Dermis microvascular lymphatic vessel endothelial cell (primary cell): ENCODE results near the gene AKR7A3. TPM values are rescaled to one million over a fixed set of nuclear protein-coding genes. Genes with fewer than 3 reads are reported as not detected.

Source experiments
- DNase-seq, 2 donors: peaks; one replicate each; pipeline versions ENCODE4 v3.0.0 to v3.0.0-alpha.2; 2010; ENCODE audit warnings: low read depth in 2 of 2
- total RNA-seq: library from RNA; depleted of rRNA; stranded (reverse); fragments of >200 nt; gene quantifications from 2 replicates; pipeline ENCODE4 v1.2.1, GENCODE V29; 2014

The AKR7A3 gene
- 0.13 and 0.25 TPM in 2 replicates for total RNA-seq

DNA sequence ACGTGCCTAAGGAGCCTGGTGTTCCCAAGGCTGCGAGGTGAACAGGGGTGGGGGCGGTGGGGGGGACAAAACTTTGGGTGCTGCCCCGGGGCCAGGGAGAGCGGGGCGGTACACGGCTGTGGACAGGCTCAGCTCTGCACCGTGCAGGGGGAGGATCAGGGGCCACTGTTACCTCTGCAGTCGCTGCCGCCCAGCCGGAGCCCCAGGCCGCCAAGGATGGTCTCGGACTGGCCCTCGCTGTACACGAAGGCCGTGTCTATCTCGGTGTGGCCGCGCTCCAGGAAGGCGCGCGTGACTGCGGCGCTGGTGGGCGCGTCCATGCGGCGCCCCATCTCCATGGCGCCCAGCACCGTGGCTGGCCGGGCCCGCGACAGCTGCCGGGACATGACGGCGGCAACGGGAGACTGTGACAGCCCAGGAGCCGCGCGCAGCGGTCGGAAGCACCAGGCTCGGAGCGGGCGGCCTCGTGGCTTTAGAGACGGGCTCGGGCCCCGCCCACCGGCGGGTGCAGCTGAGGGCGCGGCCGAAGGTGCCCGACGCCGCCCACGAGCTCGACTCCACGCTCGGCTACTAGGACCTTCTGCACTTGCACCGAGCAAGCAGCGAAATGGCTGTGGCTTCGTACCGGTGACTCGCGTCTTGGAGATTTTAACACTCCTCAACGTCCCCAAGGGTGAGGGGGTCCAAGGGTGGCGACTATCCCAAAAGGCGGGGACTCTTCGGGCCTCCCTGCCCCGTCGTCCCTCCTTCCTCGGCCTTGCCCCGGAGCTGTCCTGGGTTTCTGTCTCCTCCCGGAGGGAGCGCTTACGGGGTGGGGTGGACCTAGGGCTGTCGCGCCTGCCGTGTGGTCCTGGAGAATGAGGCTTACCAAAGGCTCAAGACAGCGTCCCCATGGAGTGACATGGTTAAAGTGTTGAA lies at the start of gene AKR7A3:
AKR7A3 (minus strand) TSS at position 447 of the 918 bp plus-strand sequence; CDS start at position 386, 61 bp downstream.
- DNase-seq = peak in 1 of 2 donors; percentile 26

DNA sequence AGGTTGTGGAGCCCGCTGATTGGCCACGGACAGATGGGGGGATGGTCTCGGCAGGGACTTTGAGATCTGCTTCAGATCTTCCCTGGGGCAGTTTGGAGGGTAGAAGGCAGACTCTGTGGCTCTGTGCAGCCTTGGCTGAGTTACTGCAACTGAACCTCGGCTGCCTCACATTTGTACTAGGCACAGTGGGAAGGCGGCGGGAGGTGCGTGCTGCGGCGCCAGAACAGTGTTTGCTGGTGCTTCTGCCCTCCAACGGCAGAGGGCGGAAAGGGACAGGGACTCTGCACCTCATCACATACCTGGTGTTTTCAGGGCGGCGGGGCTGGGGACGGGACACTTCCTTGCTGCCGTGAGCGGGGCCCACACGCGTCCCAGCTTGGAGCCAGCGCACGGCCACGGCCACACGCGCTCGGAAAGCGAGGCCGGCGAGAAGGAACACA lies 49.8 kb upstream of the AKR7A3 start:
- no peak for DNase-seq

DNA sequence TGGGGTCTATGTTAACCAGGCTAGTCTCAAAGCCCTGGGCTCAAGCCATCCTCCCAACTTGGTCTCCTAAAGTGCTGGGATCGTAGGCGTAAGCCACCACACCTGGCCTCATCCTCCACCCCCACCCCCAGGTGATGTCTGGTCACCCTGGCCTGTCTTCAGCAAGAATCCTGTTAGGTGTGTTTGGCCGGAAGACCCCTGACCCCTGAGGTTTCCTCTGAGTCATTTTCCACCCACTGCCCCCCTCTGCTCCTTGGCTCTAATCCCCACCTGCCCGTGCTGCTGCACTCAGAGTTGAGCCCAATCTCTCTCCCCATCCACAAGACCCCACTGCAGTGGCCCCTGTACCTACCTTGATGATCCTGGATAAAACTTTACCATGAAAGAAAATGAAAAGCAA lies 48.7 kb upstream of the AKR7A3 start:
- DNase-seq = peak in 1 of 2 donors; percentile 40

DNA sequence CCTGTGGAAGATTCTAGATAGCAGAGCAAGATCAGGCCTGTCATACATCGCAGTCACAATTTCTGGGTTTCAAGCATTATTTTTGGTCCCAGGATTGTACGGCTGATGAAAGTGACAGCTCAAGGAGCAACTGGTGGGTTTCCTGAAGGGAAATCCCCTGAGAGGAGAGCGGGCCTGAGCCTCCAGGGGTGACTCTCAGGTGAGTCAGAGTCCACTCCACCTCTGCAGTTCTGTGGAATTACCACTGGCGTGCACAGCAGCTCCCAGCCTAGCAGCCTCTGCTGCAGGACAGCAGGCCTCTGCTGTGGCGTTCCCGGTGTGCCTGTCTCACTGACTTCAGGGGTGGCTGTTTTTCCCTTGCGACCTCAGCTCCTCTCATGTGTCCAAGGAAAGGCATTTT lies 48.0 kb upstream of the AKR7A3 start:
- DNase-seq = peak in 1 of 2 donors; percentile 23

DNA sequence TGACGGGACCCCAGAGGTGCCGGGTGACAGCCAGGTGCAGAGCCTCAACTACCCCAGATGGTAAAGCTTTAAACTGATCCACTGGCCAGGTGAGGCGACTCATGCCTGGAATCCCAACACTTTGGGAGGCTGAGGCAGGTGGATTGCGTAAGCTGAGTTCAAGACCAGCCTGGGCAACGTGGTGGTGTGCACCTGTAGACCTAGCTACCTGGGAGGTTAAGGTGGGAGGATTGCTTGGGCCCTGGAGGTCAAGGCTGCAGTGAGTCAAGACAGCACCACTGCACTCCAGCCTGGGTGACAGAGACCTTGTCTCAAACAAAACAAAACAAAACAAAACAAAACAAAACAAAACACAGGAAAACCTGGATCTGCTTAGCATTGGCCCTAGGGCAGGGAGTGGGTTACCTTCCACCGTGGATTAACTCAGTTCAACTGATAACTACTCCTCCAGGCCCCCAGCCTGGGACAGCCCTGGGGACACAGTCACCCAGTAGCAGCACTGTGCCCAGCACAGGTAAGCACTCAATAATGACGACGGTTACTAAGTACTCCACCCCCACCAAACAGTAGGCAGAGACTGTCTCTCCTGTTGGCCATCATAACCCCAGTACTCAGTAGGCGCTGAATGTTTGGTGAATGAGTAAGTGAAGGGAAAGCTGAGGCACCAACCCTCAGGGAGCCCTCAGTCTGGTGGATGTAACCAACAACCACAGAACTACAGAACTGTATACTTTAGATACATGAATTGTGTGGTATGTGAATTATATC lies 45.2 kb upstream of the AKR7A3 start:
- no peak for DNase-seq

DNA sequence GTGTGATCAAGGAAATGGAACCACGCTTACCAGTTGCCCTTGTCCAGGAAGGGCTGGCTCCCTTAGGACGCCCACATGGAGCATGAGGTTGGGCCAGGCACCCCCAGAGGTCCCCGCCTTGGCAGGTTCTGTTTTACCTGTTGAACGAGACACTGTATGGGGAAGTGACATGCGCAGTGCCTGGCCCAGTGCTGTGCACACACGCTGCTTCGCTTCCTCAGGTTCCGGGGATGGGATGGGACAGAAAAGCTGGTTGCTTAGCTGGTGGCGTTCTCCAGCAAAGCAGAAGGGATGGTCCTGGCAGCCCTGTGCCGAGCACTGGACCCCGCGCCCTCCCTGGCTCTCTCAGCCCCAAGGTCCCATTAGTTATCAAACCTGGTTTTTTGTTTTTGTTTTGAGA lies 44.3 kb upstream of the AKR7A3 start:
- DNase-seq = no peak

DNA sequence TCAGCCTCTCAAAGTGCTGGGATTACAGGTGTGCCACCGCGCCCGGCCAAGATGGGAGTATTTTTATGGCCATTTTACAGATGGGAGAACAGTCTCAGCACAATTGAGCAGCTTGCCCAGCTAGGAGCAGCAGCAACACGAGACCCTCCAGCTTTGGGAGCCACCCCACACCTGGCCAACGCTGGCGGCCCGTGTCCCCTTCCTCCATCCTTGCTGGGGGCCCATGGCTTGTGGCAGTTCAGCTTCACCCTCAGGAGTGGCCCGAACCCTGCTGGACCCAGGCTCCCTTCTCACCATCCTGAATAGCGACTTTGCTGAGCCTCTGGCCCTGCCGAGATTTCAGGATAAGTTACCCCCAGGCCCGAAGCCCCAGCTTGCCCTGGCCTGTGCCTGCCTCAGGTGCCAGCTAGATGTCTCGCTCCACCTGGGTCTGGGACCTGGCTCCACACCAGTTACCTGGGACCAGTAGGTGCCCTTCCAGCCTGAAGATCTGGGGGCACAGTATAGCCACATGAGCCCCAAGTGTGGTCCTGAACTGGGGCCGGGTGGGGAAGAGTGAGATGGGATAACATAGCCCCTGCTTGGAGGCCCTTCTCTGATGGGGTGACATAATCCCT lies 42.8 kb upstream of the AKR7A3 start:
- no peak for DNase-seq

DNA sequence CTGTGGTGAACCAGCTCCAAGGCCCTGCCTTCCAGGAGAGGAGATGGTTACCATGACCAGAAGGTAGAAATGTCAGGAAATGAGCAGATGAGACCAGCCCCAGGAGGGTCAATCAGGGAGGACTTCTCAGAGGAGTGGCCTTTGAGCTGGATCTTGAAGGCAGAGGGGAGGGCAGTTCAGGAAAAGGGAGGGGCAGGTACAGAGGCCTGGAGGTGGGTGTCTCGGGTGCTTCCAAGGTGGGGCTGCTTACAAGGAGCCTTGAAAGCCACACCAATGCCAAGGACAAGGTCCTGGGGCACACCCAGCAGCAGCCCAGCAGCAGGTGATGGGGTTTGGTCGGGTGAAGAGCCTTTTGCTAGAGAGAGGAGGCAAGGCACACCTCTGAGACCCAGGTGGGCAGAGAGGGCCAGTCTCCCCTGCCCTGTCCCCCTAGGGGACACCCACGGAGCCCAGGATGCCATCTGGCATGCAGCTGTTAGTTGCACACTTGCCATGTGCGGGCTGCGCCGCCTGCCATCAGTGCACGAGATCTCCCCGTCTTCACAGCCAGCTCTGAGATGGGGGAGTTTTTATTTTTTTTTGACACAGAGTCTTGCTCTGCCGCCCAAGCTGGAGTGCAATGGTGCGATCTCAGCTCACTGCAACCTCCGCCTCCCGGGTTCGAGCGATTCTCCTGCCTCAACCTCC lies 42.0 kb upstream of the AKR7A3 start:
- DNase-seq = no peak

DNA sequence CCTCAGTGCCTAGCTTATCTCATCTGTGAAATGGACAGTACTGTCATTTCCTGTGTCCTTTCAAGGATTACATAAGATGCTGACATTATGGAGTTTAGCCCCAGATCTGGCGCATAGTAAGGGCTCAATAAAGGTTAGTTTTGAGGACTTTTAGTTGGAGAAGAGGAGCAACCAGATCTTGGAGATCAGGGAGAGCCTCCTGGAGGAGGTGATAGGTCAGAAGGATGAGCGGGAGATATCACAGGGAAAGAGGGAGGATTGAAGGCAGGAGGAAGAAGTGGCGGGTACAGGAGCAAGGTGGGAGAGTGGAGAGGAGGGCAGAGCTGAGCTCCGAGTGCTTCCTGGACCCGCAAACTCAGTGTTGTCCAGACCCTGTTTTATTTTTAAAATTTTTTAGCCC lies 41.0 kb upstream of the AKR7A3 start:
- DNase-seq = no peak

DNA sequence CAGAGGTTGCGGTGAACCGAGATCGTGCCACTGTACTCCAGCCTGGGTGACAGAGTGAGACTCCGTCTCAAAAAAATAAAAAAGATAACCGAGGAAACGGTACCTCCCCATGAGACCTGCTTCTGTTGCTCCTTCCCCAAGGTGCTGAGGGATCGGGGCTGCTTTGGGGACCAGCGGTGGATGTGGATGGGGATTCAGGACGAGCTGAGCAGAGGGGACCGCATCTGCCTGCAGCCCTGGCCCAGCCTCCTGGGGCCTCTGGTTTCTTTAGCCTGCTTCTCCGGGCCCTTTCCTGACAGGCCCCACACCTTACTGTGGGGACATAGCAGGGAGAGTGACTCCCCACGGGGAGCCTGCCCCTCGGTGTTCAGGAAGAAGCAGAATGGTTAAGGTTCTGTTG lies 40.6 kb upstream of the AKR7A3 start:
- DNase-seq = no peak

DNA sequence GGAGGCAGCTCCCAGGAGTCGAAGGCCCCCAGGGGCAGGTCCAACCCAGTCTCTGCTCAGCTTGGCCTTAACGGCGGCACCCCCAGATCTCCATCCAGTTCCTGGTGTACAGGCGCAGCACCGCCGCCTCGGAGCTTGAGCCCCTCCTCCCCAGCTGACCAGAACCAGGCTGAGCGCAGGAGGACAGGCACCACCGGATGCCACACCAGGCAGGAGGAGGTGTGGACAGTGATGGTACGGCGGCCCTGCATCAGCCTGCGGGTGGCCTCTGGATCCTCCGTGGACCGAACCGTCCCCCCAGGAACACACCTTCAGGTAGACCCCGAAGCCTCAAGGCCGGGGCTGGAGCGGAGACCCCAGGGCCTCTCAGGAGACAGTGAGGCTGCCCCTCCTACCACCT lies 39.9 kb upstream of the AKR7A3 start:
- DNase-seq = no peak

DNA sequence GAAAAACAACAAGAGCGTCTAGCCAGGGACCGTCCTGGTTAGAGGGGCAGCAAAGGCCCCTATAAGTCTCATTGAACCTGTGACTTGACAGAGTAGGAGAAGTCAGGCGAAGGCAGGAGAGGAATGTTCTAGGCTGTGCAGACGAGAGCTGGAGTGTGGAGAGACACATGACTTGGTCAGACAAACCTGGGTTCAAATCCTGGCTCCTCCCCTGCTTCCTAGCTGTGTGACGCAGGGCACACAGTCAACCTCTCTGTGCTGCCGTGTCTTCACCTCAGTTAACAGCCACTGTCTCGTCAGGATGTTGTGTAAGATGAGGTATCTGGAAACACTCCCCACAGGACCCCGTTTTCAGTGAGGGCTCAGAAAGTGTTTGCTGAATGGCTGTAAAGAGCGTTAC lies 39.2 kb upstream of the AKR7A3 start:
- DNase-seq = no peak

DNA sequence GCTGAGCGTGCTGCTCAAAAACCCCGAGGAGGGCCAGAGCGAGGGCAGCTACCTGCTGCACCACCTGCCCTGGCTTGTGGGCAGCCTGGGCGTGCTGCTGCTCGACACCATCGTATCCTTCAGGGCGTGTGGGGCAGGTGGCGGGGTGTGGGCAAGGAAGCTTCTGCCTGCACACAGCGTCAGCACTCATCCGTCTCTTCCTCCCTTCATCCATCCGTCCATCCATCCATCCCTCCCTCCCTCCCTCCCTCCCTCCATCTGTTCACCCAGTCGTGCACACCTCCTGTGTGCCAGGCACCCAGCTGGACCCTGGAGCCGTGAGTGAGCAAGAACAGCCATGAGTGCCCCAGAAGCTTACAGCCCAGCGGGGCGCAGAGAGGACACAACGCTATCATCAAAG lies 38.7 kb upstream of the AKR7A3 start:
- DNase-seq = no peak

DNA sequence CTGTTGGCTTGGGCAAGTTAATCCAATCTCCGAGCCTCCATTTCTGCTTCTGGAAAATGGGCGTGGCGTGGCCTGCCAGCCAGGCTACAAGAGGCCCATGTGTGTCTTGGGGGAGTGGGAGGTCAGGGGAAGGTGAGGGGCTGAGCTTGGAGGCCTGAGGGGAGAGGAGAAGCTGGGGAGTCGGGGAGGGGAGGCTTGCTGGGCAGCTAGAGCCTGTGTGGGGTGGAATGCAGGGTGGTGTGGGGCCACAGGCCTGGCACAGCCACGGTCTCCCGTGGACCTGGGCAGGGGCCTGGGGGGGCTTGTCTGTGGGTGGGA lies 38.1 kb upstream of the AKR7A3 start:
- DNase-seq = no peak

DNA sequence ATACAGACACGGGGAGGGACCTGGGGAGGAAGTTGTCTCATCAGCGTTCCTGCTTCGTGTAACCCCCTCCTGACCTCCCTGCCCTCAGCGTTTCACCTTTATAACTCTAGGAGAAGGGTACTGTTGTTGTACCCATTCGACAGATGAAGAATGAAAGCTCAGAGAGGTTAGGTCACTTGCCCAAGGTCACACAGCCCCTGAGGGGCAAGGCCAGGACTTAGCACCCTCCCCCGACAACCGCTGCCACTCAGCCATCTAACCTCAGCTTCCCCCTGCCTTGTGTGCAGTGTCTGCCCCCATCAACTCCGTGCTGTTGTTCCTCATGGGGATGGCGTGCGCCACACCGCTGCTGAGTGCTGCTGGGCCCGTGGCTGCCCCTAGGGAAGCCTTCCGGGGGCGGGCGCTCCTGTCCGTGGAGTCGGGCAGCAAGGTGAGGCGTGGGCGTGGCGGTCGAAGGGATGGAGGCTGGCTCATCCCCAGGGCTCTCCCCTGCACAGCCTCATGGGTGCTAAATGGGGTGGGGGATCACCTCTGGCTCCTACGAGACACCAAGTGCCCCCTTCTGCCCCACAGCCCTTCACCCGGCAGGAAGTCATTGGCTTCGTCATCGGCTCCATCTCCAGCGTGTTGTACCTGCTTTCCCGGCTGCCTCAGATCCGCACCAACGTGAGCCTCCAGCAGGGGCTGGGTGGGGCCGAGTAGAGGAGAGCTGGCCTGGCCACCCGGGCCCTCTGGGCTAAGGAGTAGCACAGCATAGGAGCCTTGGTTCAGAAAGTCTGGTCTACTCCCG lies 37.6 kb upstream of the AKR7A3 start:
- no peak for DNase-seq

DNA sequence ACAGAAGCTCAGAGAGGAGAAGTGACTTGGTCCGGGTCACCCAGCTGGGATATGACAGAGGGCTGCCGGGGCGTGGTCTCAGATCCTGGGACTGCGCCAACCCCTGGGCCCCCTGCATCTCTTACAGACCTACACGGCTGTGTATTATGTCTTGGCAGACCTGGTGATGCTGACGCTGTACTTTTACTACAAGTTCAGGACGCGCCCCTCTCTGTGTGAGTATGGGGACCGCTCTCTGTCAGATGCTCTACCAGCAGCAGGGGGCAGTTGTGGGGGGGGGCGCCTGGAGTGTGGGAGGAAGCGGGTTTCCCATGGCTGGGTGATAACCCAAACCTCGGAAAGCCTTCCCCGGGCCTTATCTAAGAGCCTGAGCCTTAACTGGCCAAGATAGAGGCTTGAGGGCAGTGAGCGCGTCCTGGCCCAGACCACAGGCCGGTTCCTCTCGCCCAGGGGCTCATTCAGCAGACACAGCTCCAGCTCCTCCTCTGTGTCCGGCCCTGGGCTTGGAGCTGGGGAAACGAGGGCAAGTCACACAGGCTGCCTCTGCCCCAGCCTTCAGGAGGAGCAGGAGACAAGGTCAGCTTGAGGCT lies 36.9 kb upstream of the AKR7A3 start:
- DNase-seq = no peak

DNA sequence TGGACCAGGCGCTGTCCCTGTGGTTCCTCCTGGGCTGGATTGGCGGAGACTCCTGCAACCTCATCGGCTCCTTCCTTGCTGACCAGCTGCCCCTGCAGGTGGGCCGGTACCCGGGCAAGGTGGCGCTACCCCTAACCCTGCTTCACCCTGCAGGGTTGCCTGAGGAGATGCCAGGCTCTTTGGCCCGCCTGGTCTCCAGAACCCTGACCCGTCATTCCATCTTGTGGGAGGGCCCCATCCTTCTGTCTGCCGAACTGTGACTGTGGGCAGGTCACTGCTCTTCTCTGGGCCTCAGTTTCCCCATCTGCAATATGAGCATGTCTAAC lies 36.1 kb upstream of the AKR7A3 start:
- DNase-seq = no peak

DNA sequence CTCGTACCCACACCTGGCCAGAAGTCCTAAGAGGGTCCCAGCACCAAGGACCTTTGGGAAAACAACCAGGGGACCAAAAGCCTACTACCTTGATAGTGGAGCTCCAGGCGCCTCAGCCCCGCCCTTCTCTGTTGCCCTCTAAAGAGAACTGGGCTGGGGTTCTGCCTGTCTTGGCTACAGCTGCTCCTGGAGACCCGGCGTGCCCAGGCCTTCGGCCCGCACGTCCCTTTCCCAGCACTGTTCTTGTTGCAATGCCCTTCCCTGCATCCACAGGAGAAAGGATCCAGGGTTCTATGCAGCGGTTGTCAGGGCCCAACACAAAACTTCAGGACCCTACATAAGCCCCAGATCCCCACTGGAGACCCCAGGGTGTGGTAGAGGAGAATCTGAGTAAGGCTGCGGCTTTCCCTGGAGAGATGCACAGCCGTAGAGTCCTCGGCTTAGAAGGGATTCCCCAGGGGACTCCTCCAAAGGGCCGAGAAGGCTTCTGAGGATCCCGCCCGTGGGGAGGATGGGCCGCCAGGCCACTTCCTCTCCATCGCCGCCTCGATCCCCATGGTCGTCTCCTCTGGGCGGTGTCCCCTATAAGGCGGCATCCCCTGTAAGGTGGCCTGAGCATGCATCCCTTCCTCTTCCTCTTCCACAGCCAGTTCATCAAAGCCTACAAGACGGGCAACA lies 35.6 kb upstream of the AKR7A3 start:
- no peak for DNase-seq

DNA sequence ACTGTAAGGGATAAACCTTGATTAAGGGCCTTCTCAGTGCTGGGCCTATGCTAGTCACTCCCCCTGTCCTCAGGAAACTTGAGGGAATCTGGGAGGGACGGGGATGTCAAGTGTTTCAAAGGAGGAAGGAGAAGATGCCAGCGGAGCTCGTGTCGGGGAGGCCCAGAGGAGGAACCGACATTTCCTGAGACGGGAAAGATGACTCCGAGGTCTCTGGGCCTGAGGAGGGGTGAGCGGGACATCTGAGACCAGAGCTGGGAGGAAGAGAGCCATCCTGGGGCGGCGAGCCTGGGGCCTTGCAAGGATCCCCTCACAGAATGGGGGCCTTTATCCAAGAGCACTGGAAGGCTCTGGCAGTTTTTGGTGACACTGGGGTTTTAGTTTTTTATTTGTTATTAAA lies 33.9 kb upstream of the AKR7A3 start:
- DNase-seq = no peak

DNA sequence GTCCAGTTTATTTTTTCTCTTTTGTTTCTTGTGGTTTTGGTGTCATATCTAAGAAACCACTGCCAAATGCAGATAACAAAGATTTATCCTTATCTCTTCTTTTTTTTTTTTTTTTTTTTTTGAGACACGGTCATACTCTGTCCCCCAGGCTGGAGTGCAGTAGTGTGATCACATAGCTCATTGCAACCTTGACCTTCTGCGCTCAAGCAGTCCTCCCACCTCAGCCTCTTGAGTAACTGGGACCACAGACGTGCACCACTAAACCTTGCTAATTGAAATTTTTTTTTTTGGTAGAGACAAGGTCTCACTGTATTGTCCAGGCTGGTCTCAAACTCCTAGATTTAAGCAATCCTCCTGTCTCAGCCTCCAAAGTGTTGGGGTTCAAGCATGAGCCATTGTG lies 32.5 kb upstream of the AKR7A3 start:
- DNase-seq = no peak
